ENCODE results near the gene TACO1. TPM values are rescaled to one million over a fixed set of nuclear protein-coding genes. Genes with fewer than 3 reads are reported as not detected.

Gene TACO1
- total RNA-seq, 1 experiment from 2014 or later: 42.3 TPM

DNA sequence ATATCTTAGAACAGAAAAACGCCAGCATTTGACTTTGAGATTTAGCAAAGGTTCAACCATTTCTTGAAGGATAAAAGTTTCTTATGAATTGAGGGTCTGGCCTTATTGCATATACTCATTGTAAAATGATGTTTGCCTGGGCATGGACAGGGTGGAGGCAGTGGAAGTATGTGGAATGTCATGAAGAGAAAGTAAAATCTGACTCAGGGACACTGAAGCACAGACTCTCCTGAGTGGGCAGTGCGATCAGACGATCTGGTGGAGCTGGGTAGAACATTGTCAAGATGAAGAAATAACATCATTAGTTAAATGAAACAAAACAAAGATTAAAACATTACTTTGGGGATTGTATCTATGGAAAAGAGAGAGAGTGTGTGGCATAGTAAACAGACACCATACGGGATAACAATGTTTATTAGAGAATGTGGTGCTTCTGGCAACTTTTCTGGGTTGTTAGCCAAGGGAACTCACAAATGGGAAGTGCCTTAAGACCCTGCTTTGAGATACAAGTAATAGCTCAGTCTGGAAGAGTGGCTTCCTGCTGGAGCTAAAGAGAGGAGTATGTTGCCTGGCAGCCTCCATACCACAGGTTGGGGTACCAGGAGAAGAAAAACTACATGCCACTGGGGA is 26.0 kb downstream of the TACO1 start:
- Histone ChIP-seq H3K36me3 (no peaks in the 10 kb centered on the region), H3K4me3 (no peak overlapping the region), H3K27me3 (no peaks in the 10 kb centered on the region), H3K9me3 (no peaks in the 10 kb centered on the region)
- no peak for DNase-seq

DNA sequence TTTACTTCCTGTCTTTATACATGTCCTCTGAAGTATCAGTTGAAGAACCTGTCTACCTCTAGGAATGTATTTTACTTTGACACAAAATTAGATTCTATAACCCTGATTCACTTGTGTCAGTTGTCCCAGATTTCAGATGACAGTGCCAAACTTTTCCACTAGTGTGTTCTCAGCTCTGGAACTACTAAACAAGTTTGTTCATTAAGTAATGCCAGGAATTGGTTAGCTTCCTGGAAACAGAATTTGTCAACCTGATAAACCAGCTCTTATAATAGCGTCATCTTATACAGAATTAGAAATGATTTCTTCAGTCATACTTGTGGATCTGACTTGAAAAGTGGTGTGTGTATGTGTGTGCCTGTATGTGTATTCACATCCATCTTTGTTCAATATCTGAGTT is 28.9 kb downstream of the TACO1 start:
- no peak overlapping the region for H3K4me3 ChIP-seq
- no peaks in the 10 kb centered on the region for H3K27me3 ChIP-seq
- no peak for DNase-seq
- peaks cover 10% of the 10 kb centered on the region for H3K36me3 ChIP-seq
- no peaks in the 10 kb centered on the region for H3K9me3 ChIP-seq

DNA sequence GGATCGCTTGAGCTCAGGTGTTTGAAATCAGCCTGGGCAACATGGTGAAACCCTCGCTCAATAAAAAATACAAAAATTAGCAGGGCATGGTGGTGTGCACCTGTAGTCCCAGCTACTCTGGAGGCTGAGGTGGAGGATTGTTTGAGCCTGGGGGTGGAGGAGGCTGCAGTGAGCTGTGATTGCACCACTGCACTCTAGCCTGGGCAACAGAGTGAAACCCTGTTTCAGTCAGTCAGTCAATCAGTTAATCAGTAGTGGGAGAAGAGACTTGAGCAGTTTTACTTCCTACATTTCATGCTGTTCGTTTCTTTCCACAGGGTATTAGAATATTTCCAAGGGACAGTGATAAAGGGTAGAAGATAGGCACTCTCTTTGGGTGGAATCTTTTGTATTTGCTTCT is 30.4 kb downstream of the TACO1 start:
- Histone ChIP-seq H3K4me3 (no peak overlapping the region), H3K36me3 (peaks cover 17% of the 10 kb centered on the region), H3K27me3 (no peaks in the 10 kb centered on the region), H3K9me3 (no peaks in the 10 kb centered on the region)
- no peak for DNase-seq

DNA sequence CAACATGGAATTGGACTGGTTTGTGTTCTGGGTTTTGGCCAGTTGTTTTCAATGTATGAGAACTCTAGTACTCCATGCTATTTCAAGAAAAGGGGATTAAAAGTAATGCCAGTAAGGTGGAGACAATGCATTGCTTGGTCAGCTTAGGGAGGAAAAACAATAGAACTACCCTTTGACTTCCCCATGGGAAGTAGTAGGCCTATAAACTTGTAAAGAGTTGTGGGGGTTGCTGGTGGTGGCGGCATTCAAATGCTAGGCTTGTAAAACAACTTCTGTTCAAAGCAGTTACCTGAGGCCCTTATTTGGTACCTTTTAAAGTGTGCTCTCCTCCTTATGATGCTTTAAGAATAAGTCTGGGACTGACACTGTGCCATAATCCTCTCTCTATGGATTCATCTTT is 30.9 kb downstream of the TACO1 start:
- no peaks in the 10 kb centered on the region for H3K9me3 ChIP-seq

DNA sequence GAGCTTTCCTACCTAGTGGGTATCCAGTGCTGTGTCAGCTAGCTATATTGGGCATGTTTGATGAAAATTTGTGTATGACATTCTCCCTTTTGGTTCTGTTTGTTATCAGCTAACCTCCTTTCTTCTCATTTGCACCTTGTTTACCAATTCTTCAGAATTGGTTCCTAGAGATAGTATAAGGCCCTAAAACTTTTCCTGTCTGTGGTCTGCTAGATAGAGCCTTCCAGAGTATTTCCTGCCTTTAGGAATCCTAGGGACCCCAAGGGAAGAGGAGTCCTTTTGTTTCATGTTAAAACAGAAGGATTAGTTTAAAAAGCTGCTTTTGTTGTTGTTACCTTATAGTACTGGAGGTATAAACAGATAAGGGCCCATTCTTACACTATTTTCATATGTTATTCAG is 33.0 kb downstream of the TACO1 start:
- Histone ChIP-seq H3K4me3 (no peak overlapping the region), H3K27me3 (no peaks in the 10 kb centered on the region), H3K36me3 (peaks cover 23% of the 10 kb centered on the region), H3K9me3 (no peaks in the 10 kb centered on the region)
- no peak for DNase-seq

More for the DNA sequence above, 30.9 kb downstream of the TACO1 start:
- no peak for DNase-seq
- H3K36me3 ChIP-seq: peaks cover 22% of the 10 kb centered on the region
- H3K27me3 ChIP-seq: no peaks in the 10 kb centered on the region
- no peak overlapping the region for H3K4me3 ChIP-seq

DNA sequence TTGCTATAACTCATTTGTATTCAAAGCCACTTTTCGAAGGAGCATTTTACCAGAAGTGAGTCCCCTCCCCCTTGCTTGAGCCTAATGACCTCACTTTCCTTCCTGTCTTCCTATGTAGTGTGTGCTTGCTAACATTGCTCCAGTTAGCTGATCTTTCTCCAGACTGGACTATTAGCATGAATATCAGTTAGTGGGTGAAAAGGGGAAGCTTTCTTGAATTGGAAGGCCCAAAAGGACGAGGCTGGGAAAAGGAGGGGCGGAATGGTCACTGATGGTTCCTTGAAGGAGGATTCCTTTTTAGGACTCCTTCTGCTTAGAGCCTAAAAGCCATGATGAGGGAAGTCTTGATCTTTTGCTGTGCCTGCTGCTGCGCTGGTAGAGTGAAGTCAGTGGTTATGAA is 33.5 kb downstream of the TACO1 start:
- H3K36me3 ChIP-seq: peaks cover 23% of the 10 kb centered on the region
- H3K9me3 ChIP-seq: no peaks in the 10 kb centered on the region
- H3K4me3 ChIP-seq: no peak overlapping the region
- H3K27me3 ChIP-seq: no peaks in the 10 kb centered on the region
- no peak for DNase-seq

DNA sequence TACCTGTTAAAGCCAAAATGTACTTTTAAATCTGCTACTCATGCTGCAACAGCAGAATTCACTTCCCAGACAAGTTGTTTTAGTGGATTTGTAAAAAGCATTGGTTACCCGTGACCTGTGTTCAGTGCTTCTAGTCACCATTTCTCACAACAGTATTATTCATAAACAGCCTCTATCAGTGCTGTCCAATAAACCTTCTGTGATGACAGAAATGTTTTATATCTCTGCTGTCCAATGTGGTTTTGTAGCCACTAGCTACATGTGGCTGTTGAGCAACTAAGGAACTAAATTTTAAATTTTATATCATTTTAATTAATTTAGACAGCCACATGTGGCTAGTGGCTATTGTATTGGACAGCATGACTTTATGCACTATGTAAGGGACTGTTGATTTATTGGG is 34.1 kb downstream of the TACO1 start:
- Histone ChIP-seq H3K36me3 (peaks cover 23% of the 10 kb centered on the region), H3K4me3 (no peak overlapping the region), H3K27me3 (no peaks in the 10 kb centered on the region), H3K9me3 (no peaks in the 10 kb centered on the region)
- DNase-seq: no peak

DNA sequence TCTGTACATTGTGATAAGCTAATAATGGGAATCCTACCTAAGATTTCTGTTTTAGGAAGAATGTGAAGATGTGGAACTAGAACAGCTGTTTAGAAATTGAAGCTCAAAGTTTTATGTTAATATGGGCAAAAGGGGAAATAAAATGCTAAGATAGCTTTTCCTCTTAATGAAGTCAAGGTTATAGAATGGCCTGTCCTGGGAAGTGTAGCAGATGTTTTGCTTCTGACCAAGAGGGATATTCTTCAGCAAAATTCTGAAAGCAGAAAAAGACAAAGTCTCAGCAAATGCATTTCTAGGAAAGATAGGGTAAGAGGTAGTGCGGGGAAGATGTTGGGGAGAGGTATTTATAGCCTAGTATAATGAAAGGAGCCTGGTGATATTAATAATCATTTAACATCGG is 34.6 kb downstream of the TACO1 start:
- Histone ChIP-seq H3K36me3 (peaks cover 23% of the 10 kb centered on the region), H3K27me3 (no peaks in the 10 kb centered on the region), H3K9me3 (no peaks in the 10 kb centered on the region), H3K4me3 (no peak overlapping the region)
- DNase-seq: no peak

DNA sequence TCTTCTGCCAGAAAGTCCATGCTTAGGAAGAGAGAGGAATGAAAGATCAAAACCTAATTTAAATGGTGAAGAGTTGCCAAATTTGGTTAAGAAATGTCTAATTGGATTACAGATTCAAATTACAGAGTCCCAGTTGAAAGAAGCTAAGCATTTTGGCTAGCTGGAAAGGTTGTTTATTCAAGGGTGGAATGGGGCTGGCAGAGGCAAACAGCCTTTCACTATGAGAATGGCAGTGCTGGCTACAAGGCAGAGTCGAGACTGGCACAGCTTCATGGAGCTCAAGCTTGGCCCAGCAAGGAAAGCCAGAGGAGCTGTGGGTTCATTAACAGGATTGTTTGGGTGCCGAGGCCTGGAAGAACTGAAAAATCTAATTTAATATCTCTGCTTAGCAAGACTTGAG is 35.1 kb downstream of the TACO1 start:
- Histone ChIP-seq H3K36me3 (peaks cover 23% of the 10 kb centered on the region), H3K27me3 (no peaks in the 10 kb centered on the region), H3K9me3 (no peaks in the 10 kb centered on the region), H3K4me3 (no peak overlapping the region)
- DNase-seq: no peak

DNA sequence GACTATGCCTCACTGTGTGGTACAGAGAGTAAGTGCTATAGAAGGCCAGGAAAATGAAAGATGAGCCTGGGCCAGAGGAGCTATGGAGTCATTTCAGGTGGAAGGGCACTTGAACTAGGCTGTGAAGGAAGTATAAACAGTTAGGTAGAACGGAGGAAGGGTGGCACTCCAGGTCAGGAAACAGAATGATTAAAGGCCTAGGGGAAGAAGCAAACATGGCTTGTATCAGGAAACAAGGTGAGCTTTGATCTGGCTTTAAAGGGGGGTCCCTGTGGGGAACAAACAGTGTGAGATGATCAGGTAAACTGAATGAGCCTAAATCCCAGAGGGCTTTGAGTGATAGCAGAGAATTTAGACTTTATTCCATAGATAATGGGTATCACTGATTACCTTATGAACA is 38.4 kb downstream of the TACO1 start:
- H3K9me3 ChIP-seq: no peaks in the 10 kb centered on the region
- no peaks in the 10 kb centered on the region for H3K27me3 ChIP-seq
- no peak for DNase-seq
- H3K36me3 ChIP-seq: peaks cover 17% of the 10 kb centered on the region
- H3K4me3 ChIP-seq: no peak overlapping the region

DNA sequence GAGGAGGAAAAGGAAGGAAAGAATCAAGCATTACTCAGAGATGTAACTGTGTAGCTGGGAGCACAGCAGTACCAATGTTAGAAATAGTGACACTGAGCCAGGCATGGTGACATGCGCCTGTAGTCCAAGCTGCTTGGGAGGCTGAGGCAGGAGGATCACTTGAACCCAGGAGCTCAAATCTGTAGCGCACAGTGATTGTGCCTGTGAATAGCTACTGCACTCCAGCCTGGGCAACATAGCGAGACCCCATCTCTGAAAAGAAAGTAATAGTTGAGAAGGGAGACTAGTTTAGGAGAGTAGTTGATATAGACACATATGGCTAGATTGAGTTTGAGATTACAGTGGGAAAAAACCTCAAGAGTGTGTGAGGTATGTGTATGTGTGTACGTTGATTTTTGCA is 39.3 kb downstream of the TACO1 start:
- Histone ChIP-seq H3K27me3 (no peaks in the 10 kb centered on the region), H3K9me3 (no peaks in the 10 kb centered on the region), H3K36me3 (peaks cover 9% of the 10 kb centered on the region), H3K4me3 (no peak overlapping the region)
- no peak for DNase-seq

DNA sequence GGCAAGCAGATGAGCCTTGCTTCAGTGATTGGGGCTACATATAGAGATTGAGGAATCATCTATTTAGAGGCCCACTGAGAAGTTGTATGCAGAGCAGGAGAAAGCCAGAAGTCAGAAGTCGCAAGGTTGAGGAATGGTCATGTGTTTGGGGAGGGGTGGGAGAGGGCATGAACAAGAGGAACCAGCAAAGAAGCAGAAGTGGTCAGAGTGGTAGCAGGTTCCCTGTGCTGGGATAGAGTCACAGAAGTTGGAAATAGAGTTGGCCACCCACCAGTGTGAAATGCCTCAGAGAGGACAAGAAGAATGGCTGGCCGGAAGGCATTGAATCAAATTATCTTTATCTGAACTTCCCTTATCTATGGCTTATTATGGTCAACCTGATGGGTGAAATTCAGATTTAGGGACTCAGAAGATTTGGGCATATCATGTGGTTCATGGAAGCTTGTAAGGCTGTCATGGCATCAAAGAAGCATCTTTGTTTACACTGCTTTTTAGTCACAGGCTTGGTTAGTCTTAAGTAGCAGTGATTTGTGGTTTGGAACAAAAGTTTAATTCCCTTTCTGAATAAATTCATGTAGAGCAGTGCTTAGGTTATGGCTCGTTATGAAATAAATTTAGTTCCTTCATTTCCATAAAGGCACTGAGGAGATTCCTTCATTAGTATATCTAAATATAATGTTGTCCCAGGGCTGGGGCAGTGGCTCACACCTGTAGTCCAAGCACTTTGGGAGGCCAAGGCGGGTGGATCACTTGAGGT is 41.2 kb downstream of the TACO1 start:
- Histone ChIP-seq H3K4me3 (no peak overlapping the region), H3K27me3 (no peaks in the 10 kb centered on the region), H3K36me3 (peaks cover 9% of the 10 kb centered on the region), H3K9me3 (no peaks in the 10 kb centered on the region)
- DNase-seq: no peak

DNA sequence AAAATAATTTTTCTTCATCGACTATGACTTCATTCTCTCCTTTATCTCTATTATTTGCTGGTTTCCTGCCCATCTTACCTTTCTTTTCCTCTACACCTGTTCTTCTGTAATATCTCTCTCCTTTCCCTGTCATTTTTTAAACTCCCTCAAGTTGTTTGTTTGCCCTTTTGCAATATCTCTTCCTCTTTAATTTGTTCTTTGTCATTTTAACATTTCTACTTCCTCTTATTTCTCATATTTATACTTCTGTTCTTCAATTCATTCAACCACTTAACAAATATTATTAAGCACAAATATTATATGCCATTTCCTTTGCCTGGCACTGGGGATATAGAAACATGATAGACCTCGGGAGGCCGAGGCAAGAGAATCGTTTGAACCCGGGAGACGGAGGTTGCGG is 44.2 kb downstream of the TACO1 start:
- H3K9me3 ChIP-seq: no peaks in the 10 kb centered on the region
- no peak overlapping the region for H3K4me3 ChIP-seq
- H3K27me3 ChIP-seq: no peaks in the 10 kb centered on the region
- peaks cover 9% of the 10 kb centered on the region for H3K36me3 ChIP-seq
- no peak for DNase-seq

DNA sequence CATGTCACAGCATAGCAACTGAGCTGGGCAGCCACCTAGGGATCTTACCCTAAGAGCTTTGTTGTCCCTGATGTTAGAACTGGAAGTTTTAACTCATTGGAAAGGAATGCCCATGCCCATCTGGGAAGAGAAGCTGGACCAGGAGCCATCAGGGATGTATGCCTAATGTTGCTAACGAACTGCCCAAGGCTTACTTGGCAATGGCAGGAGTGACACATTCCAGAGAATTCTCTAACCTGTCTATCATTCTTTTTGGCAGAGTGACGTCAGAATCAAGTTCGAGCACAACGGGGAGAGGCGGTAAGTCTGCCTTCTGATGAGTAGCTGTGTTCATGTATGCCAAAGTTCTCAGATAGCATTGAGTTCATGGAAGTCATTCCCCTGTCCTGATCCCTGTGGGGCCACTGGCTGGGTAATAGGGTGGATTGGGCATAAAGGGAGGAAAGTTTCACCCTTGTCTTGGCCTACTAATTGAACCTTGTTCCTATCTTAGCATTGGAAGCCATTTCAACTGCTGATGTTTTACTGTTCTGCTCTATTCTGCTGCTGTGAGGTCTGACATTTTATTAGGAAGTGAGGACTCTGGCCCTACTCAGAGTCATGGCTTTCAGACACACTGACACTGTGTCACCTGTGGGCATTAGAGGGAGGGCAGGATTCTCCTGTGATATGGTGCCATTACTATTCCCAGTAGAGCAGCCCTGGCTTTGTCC is 45.2 kb downstream of the TACO1 start:
- no peaks in the 10 kb centered on the region for H3K9me3 ChIP-seq
- peaks cover 9% of the 10 kb centered on the region for H3K36me3 ChIP-seq
- H3K4me3 ChIP-seq: no peak overlapping the region
- no peak for DNase-seq
- H3K27me3 ChIP-seq: no peaks in the 10 kb centered on the region

DNA sequence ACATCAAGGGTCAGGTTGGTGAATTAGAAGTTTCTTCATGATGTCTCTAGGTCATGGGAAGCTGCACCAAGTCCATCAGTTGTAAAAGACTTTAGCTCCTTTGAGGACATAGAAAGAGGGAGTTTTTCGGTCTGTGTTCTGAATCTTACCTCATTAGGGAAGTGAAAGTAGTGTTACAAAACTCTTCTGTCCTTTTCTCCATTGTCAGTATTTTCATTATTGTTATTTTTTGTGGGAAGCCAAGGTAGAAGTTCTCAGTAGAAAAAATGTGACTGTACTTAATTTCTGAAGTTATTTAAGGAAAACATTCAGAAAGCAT is 45.8 kb downstream of the TACO1 start:
- H3K9me3 ChIP-seq: no peaks in the 10 kb centered on the region
- H3K4me3 ChIP-seq: no peak overlapping the region
- H3K36me3 ChIP-seq: peaks cover 9% of the 10 kb centered on the region
- no peak for DNase-seq
- no peaks in the 10 kb centered on the region for H3K27me3 ChIP-seq

DNA sequence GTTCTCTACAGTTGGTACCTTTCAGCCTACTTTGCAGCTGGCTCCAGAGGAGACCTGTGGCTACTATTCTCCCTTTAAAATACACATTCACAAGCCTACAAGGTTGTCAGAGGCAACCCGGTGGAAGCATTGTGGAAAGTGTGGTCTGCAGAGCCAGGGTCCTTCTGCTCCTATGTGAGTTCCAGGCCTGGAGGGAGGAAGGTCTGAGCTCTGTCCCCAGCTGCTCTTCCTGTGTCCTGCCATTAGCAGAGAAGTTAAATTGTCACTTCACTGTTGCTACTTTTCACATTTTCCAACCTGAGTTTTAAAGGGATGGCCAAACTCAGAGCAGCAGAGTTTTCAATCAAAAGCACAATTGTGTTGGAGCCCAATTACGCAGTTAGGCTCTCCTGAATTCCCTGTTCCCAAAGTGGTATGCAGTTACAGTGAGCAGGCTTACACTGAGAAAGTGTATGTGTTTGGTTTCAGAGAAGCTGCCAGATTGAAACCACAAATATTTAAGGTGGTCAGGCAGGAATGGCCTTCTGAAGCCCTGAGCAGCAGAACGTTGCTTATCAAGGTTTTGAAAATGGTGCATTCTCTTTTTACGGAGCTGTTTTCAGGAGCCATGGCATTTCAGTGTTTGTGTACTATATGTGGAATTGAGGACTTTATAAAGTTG is 46.5 kb downstream of the TACO1 start:
- Histone ChIP-seq H3K9me3 (no peaks in the 10 kb centered on the region), H3K4me3 (no peak overlapping the region), H3K27me3 (no peaks in the 10 kb centered on the region), H3K36me3 (peaks cover 9% of the 10 kb centered on the region)
- DNase-seq: no peak

DNA sequence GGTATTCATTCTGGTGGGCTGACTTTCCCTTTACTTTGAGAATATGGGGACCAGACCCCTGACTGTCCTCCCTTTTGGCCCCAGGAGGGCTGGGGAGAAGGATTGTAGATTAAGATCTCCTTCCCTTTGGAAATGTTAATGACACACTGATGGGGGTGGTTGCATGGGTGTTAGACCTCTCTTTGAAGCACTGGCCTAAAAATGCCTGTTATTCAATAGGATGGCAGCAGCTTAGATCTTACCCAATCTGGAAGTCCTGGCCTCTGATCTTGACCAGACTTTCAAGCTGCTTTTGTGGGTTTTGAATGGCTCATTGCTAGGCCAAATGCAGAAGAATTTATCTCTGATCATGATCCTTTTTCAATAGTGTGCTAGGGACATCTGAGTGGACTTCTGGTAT is 47.2 kb downstream of the TACO1 start:
- no peak overlapping the region for H3K4me3 ChIP-seq
- peaks cover 15% of the 10 kb centered on the region for H3K36me3 ChIP-seq
- no peaks in the 10 kb centered on the region for H3K9me3 ChIP-seq
- no peak for DNase-seq
- no peaks in the 10 kb centered on the region for H3K27me3 ChIP-seq
